IMR-90 (cell line): ENCODE measurements around the gene KLHL29. TPM values are rescaled to one million over a fixed set of nuclear protein-coding genes. Genes with fewer than 3 reads are reported as not detected.
A peak's percentile ranks its signal among the peaks of the same experiment; 100 is the strongest.

Source experiments
- ATAC-seq: fragments of 200-7000 bp; cut with Tn5 transposase; 2 replicates; pipeline ENCODE4 v1.9.1; 2020; ENCODE audit warnings: low read depth, mild to moderate bottlenecking, moderate library complexity
- BruUV-seq: library from RNA; stranded (reverse); fragments of 400-500 nt; replicated peaks from 2 replicates; lab custom pipeline; 2021; lab: Mats Ljungman, UMichigan
- CTCF ChIA-PET: fragments of 300-600 bp; formaldehyde crosslinking; extraction: SDS; loops from one replicate; lab custom pipeline; 2021; ENCODE audit warnings: antibody characterized with exemption; lab: Yijun Ruan, JAX
- POLR2A ChIA-PET: fragments of 300-600 bp; sonication (Branson Sonifier 250); formaldehyde crosslinking; loops from one replicate; lab custom pipeline; 2022; ENCODE audit warnings: antibody characterized with exemption; ENCODE audit not compliant: unreplicated experiment; lab: Charles Lee
- DNase-seq: peaks from one replicate; pipeline ENCODE4 v3.0.0; 2013
- H2AFZ ChIP-seq: replicated peaks from 2 replicates; pipeline ENCODE3; 2013; ENCODE audit warnings: low read length, mild to moderate bottlenecking; ENCODE audit not compliant: poor library complexity
- H2AK5ac ChIP-seq: 2 replicates; pipeline ENCODE4 v1.6.1; 2013; ENCODE audit warnings: low read depth, low read length, inconsistent platforms
- H2AK9ac ChIP-seq: replicated peaks from 2 replicates; pipeline ENCODE3; 2013; ENCODE audit warnings: mild to moderate bottlenecking, low read depth, low read length, moderate library complexity; ENCODE audit not compliant: poor library complexity
- H2BK120ac ChIP-seq: 2 replicates; pipeline ENCODE4 v1.6.1; 2013; ENCODE audit warnings: low read depth, low read length, inconsistent platforms
- H2BK15ac ChIP-seq: 3 replicates; pipeline ENCODE4 v1.6.1; 2013; ENCODE audit warnings: low read depth, low read length, inconsistent platforms
- H2BK20ac ChIP-seq: 2 replicates; pipeline ENCODE4 v1.6.1; 2013; ENCODE audit warnings: low read depth, mild to moderate bottlenecking, inconsistent platforms, low read length, moderate library complexity
- H2BK5ac ChIP-seq: 2 replicates; pipeline ENCODE4 v1.6.1; 2013; ENCODE audit warnings: mild to moderate bottlenecking, low read depth, low read length, inconsistent platforms; ENCODE audit not compliant: poor library complexity, severe bottlenecking
- H3K14ac ChIP-seq: replicated peaks from 2 replicates; pipeline ENCODE4 v1.6.1; 2013; ENCODE audit warnings: low read depth, low read length, inconsistent platforms
- H3K18ac ChIP-seq: 2 replicates; pipeline ENCODE4 v1.6.1; 2013; ENCODE audit warnings: low read depth, low read length, control low read depth
- H3K23ac ChIP-seq: 2 replicates; pipeline ENCODE4 v1.6.1; 2013; ENCODE audit warnings: low read depth, low read length, inconsistent platforms
- H3K27ac ChIP-seq: 2 replicates; pipeline ENCODE4 v1.5.1; 2013; ENCODE audit warnings: mild to moderate bottlenecking, control low read depth, low read length; ENCODE audit not compliant: insufficient read depth
- H3K27me3 ChIP-seq: 2 replicates; pipeline ENCODE4 v1.6.1; 2013; ENCODE audit warnings: low read length; ENCODE audit not compliant: control insufficient read depth, insufficient read depth
- H3K36me3 ChIP-seq: 2 replicates; pipeline ENCODE4 v1.6.1; 2013; ENCODE audit warnings: low read length, mixed read lengths; ENCODE audit not compliant: control insufficient read depth, insufficient read depth
- H3K4ac ChIP-seq: 2 replicates; pipeline ENCODE4 v1.6.1; 2013; ENCODE audit warnings: low read depth, low read length, inconsistent platforms
- H3K4me1 ChIP-seq: 2 replicates; pipeline ENCODE4 v1.6.1; 2013; ENCODE audit warnings: low read length, mixed read lengths; ENCODE audit not compliant: control insufficient read depth, insufficient read depth
- H3K4me2 ChIP-seq: 2 replicates; pipeline ENCODE4 v1.6.1; 2013; ENCODE audit warnings: low read depth, mild to moderate bottlenecking, control low read depth, low read length, moderate library complexity
- H3K4me3 ChIP-seq: 2 replicates; pipeline ENCODE4 v1.5.1; 2013; ENCODE audit warnings: low read depth, mild to moderate bottlenecking, control low read depth, low read length, moderate library complexity; ENCODE audit not compliant: insufficient read depth
- H3K56ac ChIP-seq: 2 replicates; pipeline ENCODE4 v1.6.1; 2013; ENCODE audit warnings: low read length, inconsistent platforms; ENCODE audit not compliant: insufficient read depth; ENCODE audit errors: extremely low read depth
- H3K79me1 ChIP-seq, 2 experiments: 2 replicates each; pipeline ENCODE4 v1.6.1; 2013; ENCODE audit warnings: low read length in 2 of 2, inconsistent platforms in 1 of 2, low read depth in 1 of 2
- H3K9ac ChIP-seq: 2 replicates; pipeline ENCODE4 v1.6.1; 2013; ENCODE audit warnings: low read depth, low read length, control low read depth
- H3K9me1 ChIP-seq: 2 replicates; pipeline ENCODE4 v1.6.1; 2013; ENCODE audit warnings: low read length, inconsistent platforms; ENCODE audit not compliant: insufficient read depth
- H3K9me3 ChIP-seq: 2 replicates; pipeline ENCODE4 v1.6.1; 2013; ENCODE audit warnings: low read length; ENCODE audit not compliant: control insufficient read depth, insufficient read depth
- H4K20me1 ChIP-seq: 2 replicates; pipeline ENCODE4 v1.6.1; 2013; ENCODE audit warnings: low read length, inconsistent platforms; ENCODE audit not compliant: insufficient read depth
- H4K5ac ChIP-seq: 2 replicates; pipeline ENCODE4 v1.6.1; 2013; ENCODE audit warnings: mild to moderate bottlenecking, low read depth, low read length, control low read depth
- H4K8ac ChIP-seq, 2 experiments: 2 replicates each; pipeline ENCODE4 v1.6.1; 2013; ENCODE audit warnings: low read depth in 2 of 2, low read length in 2 of 2, control low read depth in 1 of 2, inconsistent platforms in 1 of 2
- H4K91ac ChIP-seq: 2 replicates; pipeline ENCODE4 v1.6.1; 2013; ENCODE audit warnings: low read depth, low read length, inconsistent platforms; ENCODE audit not compliant: insufficient read depth
- BHLHE40 ChIP-seq: fragments of 150-350 bp; IDR thresholded peaks from 2 replicates; pipeline ENCODE4 v1.6.1; 2016; ENCODE audit warnings: mild to moderate bottlenecking, low read depth, low read length
- CEBPB ChIP-seq: IDR thresholded peaks from 2 replicates; pipeline ENCODE4 v1.6.1; 2012; ENCODE audit warnings: low read depth, low read length, improper control_type of control experiment
- CHD1 ChIP-seq: IDR thresholded peaks from 2 replicates; pipeline ENCODE4 v1.6.1; 2012; ENCODE audit warnings: low read depth, low read length, improper control_type of control experiment
- ELK1 ChIP-seq: fragments of 150-350 bp; IDR thresholded peaks from 2 replicates; pipeline ENCODE4 v1.6.1; 2016; ENCODE audit warnings: low read depth, mild to moderate bottlenecking, low read length, moderate library complexity, borderline replicate concordance
- FOS ChIP-seq: fragments of 150-350 bp; IDR thresholded peaks from 2 replicates; pipeline ENCODE4 v1.6.1; 2016; ENCODE audit warnings: low read depth, low read length
- MAFK ChIP-seq: IDR thresholded peaks from 2 replicates; pipeline ENCODE4 v1.6.1; 2012; ENCODE audit warnings: low read depth, low read length, improper control_type of control experiment
- MXI1 ChIP-seq: IDR thresholded peaks from 2 replicates; pipeline ENCODE4 v1.6.1; 2012; ENCODE audit warnings: low read depth, mild to moderate bottlenecking, low read length, moderate library complexity, borderline replicate concordance
- NFE2L2 ChIP-seq: fragments of 150-350 bp; IDR thresholded peaks from 2 replicates; pipeline ENCODE4 v1.6.1; 2016; ENCODE audit warnings: low read depth, mild to moderate bottlenecking, low read length
- RAD21 ChIP-seq: IDR thresholded peaks from 2 replicates; pipeline ENCODE4 v1.6.1; 2012; ENCODE audit warnings: low read length, improper control_type of control experiment
- RCOR1 ChIP-seq: IDR thresholded peaks from 2 replicates; pipeline ENCODE4 v1.6.1; 2012; ENCODE audit warnings: mild to moderate bottlenecking, low read length, improper control_type of control experiment; ENCODE audit not compliant: insufficient replicate concordance
- RFX5 ChIP-seq: IDR thresholded peaks from 2 replicates; pipeline ENCODE4 v1.8.0; 2012; ENCODE audit warnings: low read depth, mild to moderate bottlenecking, low read length, moderate library complexity
- USF2 ChIP-seq: fragments of 150-350 bp; IDR thresholded peaks from 2 replicates; pipeline ENCODE4 v1.6.1; 2017; ENCODE audit warnings: mild to moderate bottlenecking, antibody characterized with exemption, low read length, low read depth
- WGBS, 2 experiments: methylation state at CpG; one replicate each; pipeline versions ENCODE4 v1.1.5 to v1.1.7; 2013; ENCODE audit warnings: missing lambda C conversion rate in 2 of 2; ENCODE audit not compliant: insufficient read length in 1 of 2; ENCODE audit errors: extremely low coverage in 2 of 2; 5-methylcytosine and 5-hydroxymethylcytosine counted together
- dilution Hi-C: fragments of 300-500 bp; cut with HindIII; formaldehyde crosslinking; loops from one replicate; pipeline ENCODE4 v1.14.3; 2018; ENCODE audit warnings: low sequenced_read_pairs; ENCODE audit not compliant: unreplicated experiment
- in situ Hi-C: fragments of 300-500 bp; cut with MboI; formaldehyde crosslinking; loops from 3 replicates; pipeline ENCODE4 v1.14.3; 2019; ENCODE audit warnings: low sequenced_read_pairs, inconsistent platforms, mixed read lengths
- intact Hi-C: fragments of 100-400 bp; cut with micrococcal nuclease; formaldehyde crosslinking; loops from 2 replicates; pipeline ENCODE4 v1.10.0; 2022
- polyA plus RNA-seq, 3 experiments: library from polyadenylated mRNA; depleted of rRNA; stranded (reverse); fragments of >200 nt; gene quantifications; 2 replicates each; pipeline ENCODE4 v1.2.3, GENCODE V29; 2012; ENCODE audit warnings: low replicate concordance in 1 of 3
- total RNA-seq: library from RNA; depleted of rRNA; stranded (reverse); fragments of >200 nt; gene quantifications from 2 replicates; pipeline ENCODE4 v1.2.3, GENCODE V29; 2012

The KLHL29 gene
- total and polyA plus RNA-seq, 2 of the 4 experiments (the other 2 are of a cell fraction), result 2.0 to 8.0 TPM

GRCh38 chr2:23436346-23437098, 51.5 kb downstream of the KLHL29 start:
- no peak for ATAC-seq
- no peak overlapping the region for H2BK120ac ChIP-seq
- no peak overlapping the region for H3K4me2 ChIP-seq
- BruUV-seq, result no TSS peak
- H3K9me3 ChIP-seq, result peaks cover 2% of the 10 kb centered on the region
- no peak overlapping the region for H4K5ac ChIP-seq
- no peak overlapping the region for H3K14ac ChIP-seq
- H3K56ac ChIP-seq, result no peak overlapping the region
- POLR2A ChIA-PET, result no interaction called here
- TF ChIP-seq ELK1 (no peak), FOS (no peak), NFE2L2 (no peak), MAFK (no peak), MXI1 (no peak), BHLHE40 (no peak), USF2 (no peak), CHD1 (no peak), RFX5 (no peak), RAD21 (no peak), CEBPB (no peak), RCOR1 (no peak)
- CTCF ChIA-PET, result interaction anchor here (1.2 kb wide), 1 partner anchor 36 kb away, joined by 4 read pairs; no protein-coding TSS in a partner anchor
- H2AFZ ChIP-seq, result no peak overlapping the region
- no peak overlapping the region for H4K8ac ChIP-seq
- DNase-seq, result peak; percentile 34
- peak overlapping the region; percentile 42; the same call in 1 of the 2 replicates for H3K4ac ChIP-seq
- H2BK5ac ChIP-seq, result no peak overlapping the region
- WGBS, 2 experiments, result 83% methylated on average over 12 of the region's 16 CpGs; no CpG with 5 or more reads in 1 of the 2 experiments
- no peak overlapping the region; the same call in 1 of the 2 replicates for H2AK5ac ChIP-seq
- H3K9ac ChIP-seq, result no peak overlapping the region
- H3K4me1 ChIP-seq, result peaks cover 11% of the 10 kb centered on the region
- H2BK20ac ChIP-seq, result no peak overlapping the region
- H3K23ac ChIP-seq, result no peak overlapping the region
- no peaks in the 10 kb centered on the region for H4K20me1 ChIP-seq
- dilution Hi-C loops, result no loop called here
- H3K4me3 ChIP-seq, result no peak overlapping the region
- no peaks in the 10 kb centered on the region for H3K27me3 ChIP-seq
- H3K27ac ChIP-seq, result no peak overlapping the region
- intact Hi-C loops, result no loop called here
- H2AK9ac ChIP-seq, result no peak overlapping the region
- in situ Hi-C loops, result no loop called here
- no peak overlapping the region for H3K18ac ChIP-seq
- H2BK15ac ChIP-seq, result no peak overlapping the region
- peaks cover 5% of the 10 kb centered on the region; the same call in 1 of the 2 replicates for H3K9me1 ChIP-seq
- peaks cover 12 to 20% of the 10 kb centered on the region in 2 experiments; a peak in 3 of 4 replicates for H3K79me1 ChIP-seq
- no peaks in the 10 kb centered on the region for H3K36me3 ChIP-seq
- H4K91ac ChIP-seq, result no peak overlapping the region
